Fibroblast of pulmonary artery (primary cell): ENCODE measurements around the gene RNF144B.

ENCODE experiments used
- DNase-seq: peaks from one replicate; pipeline ENCODE4 v3.0.0-alpha.2; 2010; ENCODE audit warnings: low read depth
- H3K4me3 ChIP-seq: replicated peaks from 2 replicates; pipeline ENCODE4 v1.5.1; 2011; ENCODE audit warnings: low read depth, mild to moderate bottlenecking, control low read depth, low read length, moderate library complexity
- TF ChIP-seq, protein P1 (sequence below): IDR thresholded peaks from 2 replicates; pipeline ENCODE4 v1.5.1; 2011; ENCODE audit warnings: mild to moderate bottlenecking, control low read depth, low read length, inconsistent platforms; ENCODE audit errors: missing control alignments

RNF144B gene

DNA sequence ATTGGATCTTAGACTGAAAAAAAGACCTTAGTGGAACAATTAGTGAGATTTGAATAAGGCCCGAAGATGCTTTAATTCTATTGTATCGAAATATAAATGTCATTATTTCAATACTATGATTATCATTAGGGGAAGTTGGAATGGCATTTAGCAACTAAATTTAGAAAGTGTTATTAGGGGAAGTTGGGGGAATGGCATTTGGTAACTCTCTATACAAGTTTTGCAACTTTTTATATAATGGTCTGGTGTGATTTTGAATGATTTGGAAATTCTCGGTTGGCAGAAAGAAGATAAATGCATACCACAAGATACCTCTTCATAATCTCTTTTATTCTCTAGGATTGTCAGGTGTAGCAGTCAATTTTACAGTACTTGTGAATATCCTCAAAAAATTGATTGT is 49.2 kb downstream of the RNF144B start:
- DNase-seq: no peak
- TF ChIP-seq, protein P1, sequence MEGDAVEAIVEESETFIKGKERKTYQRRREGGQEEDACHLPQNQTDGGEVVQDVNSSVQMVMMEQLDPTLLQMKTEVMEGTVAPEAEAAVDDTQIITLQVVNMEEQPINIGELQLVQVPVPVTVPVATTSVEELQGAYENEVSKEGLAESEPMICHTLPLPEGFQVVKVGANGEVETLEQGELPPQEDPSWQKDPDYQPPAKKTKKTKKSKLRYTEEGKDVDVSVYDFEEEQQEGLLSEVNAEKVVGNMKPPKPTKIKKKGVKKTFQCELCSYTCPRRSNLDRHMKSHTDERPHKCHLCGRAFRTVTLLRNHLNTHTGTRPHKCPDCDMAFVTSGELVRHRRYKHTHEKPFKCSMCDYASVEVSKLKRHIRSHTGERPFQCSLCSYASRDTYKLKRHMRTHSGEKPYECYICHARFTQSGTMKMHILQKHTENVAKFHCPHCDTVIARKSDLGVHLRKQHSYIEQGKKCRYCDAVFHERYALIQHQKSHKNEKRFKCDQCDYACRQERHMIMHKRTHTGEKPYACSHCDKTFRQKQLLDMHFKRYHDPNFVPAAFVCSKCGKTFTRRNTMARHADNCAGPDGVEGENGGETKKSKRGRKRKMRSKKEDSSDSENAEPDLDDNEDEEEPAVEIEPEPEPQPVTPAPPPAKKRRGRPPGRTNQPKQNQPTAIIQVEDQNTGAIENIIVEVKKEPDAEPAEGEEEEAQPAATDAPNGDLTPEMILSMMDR: no peak
- H3K4me3 ChIP-seq: no peak overlapping the region

DNA sequence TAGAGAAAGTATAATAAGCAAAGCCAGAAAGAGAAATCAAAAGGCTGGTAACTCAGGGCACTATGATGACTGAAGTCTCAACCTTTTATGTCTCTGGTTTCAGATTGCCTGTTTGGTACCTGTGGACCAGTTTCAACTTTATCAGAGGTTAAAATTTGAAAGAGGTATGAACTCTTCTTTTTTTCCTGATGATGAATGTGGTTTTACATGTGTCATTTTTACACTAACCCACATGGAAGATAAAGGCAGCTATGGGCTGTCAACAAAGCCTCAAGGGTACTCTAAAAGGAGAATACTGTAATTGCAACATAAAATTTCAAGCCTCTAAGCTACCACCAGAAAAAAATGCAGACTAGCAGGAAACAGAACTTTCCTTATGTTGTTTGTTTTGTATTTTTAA is 52.4 kb downstream of the RNF144B start:
- DNase-seq: no peak
- H3K4me3 ChIP-seq: no peak overlapping the region
- TF ChIP-seq, protein P1: no peak

DNA sequence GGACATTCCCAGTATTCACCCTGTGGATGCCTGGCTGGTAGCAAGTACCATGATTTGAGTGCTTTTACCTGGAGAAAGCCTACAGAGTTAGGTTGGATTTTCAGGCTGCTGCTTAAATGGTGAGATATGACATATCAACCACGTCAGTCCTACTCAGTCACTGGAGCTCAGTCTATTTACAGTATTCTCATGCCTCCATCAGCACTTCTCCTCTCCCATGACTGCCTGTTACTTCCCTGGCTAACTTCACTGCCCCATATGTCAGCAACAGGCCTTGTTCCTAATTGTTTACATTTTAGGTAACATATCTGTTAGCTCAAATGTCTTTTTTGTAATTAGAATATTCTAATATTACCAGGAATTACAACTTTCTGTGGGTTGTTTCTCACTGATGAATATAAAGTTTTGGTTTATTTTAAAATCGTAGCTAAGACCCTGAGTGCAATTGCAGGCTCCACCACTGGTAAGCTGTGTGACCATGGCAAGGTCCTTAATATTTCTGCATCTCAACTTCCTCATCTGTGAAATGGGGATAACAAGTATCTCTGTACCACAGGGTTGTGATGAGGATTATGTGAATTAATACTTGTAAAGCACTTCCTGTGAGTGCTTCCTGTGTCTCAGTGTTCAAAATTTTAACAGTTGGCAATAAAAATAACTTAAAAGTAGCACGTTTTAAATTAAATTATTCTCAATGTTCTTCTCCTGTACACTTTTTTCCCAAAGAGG is 54.3 kb downstream of the RNF144B start:
- TF ChIP-seq, protein P1: no peak
- no peak overlapping the region for H3K4me3 ChIP-seq
- no peak for DNase-seq

DNA sequence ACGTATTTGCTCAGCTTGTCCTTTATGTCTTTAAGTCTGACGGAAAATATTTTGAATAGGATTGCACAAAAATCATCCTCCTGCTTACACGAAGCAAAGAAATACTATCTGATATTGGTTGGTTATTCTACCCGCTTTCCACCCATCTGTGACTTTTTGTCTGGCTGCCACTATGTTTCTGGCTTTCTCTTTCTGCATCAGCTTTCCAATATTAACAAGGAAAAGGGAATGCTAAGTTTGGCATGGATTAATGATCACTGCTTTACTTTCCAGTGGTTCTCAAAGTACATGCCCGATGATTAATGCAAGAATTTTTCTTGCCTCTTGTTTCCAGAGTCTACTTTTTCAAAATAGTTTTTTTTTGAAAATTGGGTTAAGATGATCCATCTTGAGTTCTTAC is 57.0 kb downstream of the RNF144B start:
- TF ChIP-seq, protein P1: no peak
- no peak for DNase-seq
- no peak overlapping the region for H3K4me3 ChIP-seq

DNA sequence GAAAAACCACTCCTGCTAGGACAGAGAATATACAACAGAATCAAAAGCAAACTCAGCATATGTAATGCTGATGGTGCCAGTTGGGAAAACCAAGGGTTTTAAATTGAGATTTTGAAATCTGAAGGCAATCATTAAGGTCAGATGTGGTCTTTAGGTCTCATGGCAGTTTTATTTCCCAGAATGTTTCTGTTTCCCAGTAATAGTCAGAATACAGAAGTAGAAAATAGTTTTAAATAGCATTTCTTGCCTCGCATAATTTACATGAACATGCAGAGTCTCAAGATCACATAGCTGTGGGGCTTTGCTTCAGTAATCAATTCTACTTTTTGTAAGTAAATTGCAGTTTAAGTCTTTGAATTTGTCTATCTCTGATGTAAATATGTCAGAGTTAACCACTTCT is 58.1 kb downstream of the RNF144B start:
- TF ChIP-seq, protein P1: no peak
- H3K4me3 ChIP-seq: no peak overlapping the region
- no peak for DNase-seq

DNA sequence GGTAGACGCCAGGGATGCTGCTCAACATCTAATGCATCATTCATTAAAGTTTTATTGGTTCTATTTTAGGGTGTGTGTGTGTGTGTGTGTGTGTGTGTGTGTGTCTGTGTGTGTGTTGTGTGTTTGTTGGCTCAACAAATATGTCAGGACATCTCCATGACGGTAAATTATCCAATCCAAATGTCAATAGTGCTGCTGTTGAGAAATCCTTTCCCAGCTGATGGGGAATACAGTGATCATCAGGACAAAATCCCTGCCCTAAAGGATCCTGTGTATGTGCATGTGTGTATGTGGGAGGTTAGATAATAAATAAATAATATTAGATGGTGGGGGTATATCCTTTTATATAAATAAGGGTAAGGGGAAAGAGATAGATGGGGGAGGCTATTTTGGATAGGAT is 59.6 kb downstream of the RNF144B start:
- no peak overlapping the region for H3K4me3 ChIP-seq
- TF ChIP-seq, protein P1: no peak

DNA sequence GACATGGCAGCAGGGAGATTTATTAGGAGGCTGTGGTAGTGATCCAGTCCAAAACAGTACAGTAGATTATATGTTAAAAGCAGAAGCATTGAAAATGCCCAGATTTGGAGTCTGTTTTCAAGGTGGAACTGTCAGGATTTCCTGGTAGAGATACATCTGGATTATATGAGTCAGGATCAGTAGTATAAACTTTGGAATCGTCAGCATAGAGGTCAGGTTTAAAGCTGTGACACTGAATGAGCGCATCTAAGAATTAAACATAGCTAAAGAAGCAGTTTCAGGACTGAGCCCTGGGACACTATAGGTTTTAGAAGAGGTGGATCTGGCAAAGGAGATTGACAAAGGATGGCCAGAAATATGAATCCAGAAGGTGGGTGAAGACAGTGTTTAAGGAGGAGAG is 60.4 kb downstream of the RNF144B start:
- TF ChIP-seq, protein P1: no peak
- no peak overlapping the region for H3K4me3 ChIP-seq
- DNase-seq: no peak

More for the DNA sequence above, 59.6 kb downstream of the RNF144B start:
- no peak for DNase-seq
